ENCODE data around the gene LRRC14B.
"Not testable (repeated sequence)": the region's sequence is repeated elsewhere in the genome, so short reads cannot be mapped to it uniquely, and the experiment has no call there.

LRRC14B gene

GRCh38 chr5:217494-218456 lies 26.5 kb downstream of the LRRC14B start, which contains the start of the genes CCDC127 and SDHA:
TSS of gene CCDC127 (minus strand) at chr5:218153. CDS start at chr5:216849, 1,304 bp downstream.
TSS of gene SDHA (plus strand) at chr5:218320. CDS start at chr5:218356, 36 bp downstream.
- Histone ChIP-seq H3K4me3 (ENCODE audit: control insufficient read depth in 1 of 7, extremely low read depth in 1 of 7, insufficient read depth in 4 of 7, low read depth in 2 of 7, low read length in 6 of 7) (peak within 1 kb of the TSS; percentile 75 to 96 (median 93)), H3K36me3 (ENCODE audit: control insufficient read depth in 4 of 4, insufficient read depth in 4 of 4, low read length in 3 of 4) (peaks cover 0 to 11% (median 5%) of the 10 kb centered on the region in 4 experiments), H3K27ac (ENCODE audit: insufficient read depth in 1 of 2, low read depth in 1 of 2, low read length in 2 of 2, poor library complexity in 1 of 2, severe bottlenecking in 2 of 2) (peak within 1 kb of the TSS; percentile 70 to 87), H3K4me1 (ENCODE audit: control extremely low read depth in 1 of 4, control insufficient read depth in 4 of 4, insufficient read depth in 4 of 4, low read length in 3 of 4) (peaks cover 0 to 34% (median 14%) of the 10 kb centered on the region in 4 experiments)
- ChIA-PET POLR2A (interaction anchor here (1.0 to 1.5 kb wide), 2 partner anchors 29 to 64 kb away, joined by 3 to 4 read pairs; no protein-coding TSS in a partner anchor), CTCF (interaction anchor here (1.1 to 3.2 kb wide), 4 partner anchors 15 to 30 kb away, joined by 3 to 16 read pairs (median 4); no protein-coding TSS in a partner anchor)
- WGBS (ENCODE audit: insufficient coverage): under 1% methylated on average over 60 of the region's 75 CpGs
- H3K9me3 ChIP-seq (ENCODE audit: control extremely low read depth in 1 of 5, control insufficient read depth in 4 of 5, insufficient read depth in 2 of 5, low read depth in 1 of 5, low read length in 4 of 5); H3K27me3 ChIP-seq (replicated peaks in 2 of 5; ENCODE audit: control insufficient read depth in 4 of 5, insufficient read depth in 5 of 5, low read length in 4 of 5): not testable (repeated sequence)
- DNase-seq: peak; percentile 92 to 96 (median 94)

DNA sequence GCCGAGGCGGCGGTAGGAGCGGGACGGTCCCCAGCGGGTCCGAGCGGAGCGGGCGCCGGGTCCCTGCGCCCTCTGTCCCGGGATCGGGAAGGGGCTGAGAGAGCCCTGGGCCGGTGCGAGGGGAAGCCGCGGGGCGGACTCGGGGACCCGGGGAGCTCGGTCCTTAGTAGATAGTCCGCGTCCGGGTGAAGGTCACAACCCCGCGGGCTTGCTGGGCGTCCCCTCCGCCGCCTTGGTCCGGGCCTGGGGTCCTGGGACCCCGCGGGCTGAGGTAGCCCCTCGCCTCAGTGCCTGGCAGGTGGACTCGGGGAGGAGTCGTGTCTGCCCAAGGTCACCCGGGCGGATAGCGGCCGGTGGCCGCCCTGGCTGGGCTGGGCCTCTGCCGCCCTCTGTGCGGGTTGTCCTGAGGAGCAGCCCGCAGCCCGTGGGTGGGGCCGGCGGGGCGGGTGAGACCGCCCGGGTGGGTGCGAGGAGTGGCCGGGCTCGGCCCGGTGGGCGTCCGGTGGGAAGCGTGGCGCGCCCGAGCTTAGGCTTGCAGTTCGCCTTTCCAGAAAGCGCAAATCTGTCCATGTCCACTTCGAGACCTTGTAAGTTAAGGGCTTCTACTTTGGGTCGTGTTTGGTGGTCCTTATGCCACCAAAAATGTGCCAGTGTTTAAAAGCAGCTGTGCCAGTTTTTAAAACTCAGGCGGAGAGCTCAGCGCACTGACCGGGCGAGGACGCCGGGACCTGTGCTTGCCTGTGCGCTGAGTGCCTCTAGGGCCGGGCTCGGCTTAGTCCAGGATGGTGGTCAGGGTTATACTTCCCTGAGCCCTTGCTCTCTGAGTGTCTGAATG lies 27.4 kb downstream of the LRRC14B start:
- Histone ChIP-seq H3K4me1 (ENCODE audit: control extremely low read depth in 1 of 4, control insufficient read depth in 4 of 4, insufficient read depth in 4 of 4, low read length in 3 of 4) (peaks cover 0 to 39% (median 15%) of the 10 kb centered on the region in 4 experiments), H3K9me3 (ENCODE audit: control extremely low read depth in 1 of 5, control insufficient read depth in 4 of 5, insufficient read depth in 2 of 5, low read depth in 1 of 5, low read length in 4 of 5) (no peaks in the 10 kb centered on the region), H3K36me3 (ENCODE audit: control insufficient read depth in 4 of 4, insufficient read depth in 4 of 4, low read length in 3 of 4) (peaks cover 0 to 6% (median 3%) of the 10 kb centered on the region in 4 experiments), H3K27me3 (replicated peaks in 2 of 5; ENCODE audit: control insufficient read depth in 4 of 5, insufficient read depth in 5 of 5, low read length in 4 of 5) (no peaks in the 10 kb centered on the region), H3K4me3 (ENCODE audit: control insufficient read depth in 1 of 7, extremely low read depth in 1 of 7, insufficient read depth in 4 of 7, low read depth in 2 of 7, low read length in 6 of 7) (peak overlapping the region; percentile 75 to 96 (median 93)), H3K27ac (ENCODE audit: insufficient read depth in 1 of 2, low read depth in 1 of 2, low read length in 2 of 2, poor library complexity in 1 of 2, severe bottlenecking in 2 of 2) (peak overlapping the region; percentile 70 to 87)
- ChIA-PET POLR2A (interaction anchor here (0.6 to 1.5 kb wide), 3 partner anchors 30 to 63 kb away, joined by 3 to 4 read pairs (median 3); partner anchors contain the start of gene PDCD6), CTCF (interaction anchor here (1.1 to 3.2 kb wide), 8 partner anchors 16 to 31 kb away, joined by 3 to 16 read pairs (median 4); no protein-coding TSS in a partner anchor)
- under 1% methylated on average over 73 of the region's 73 CpGs for WGBS (ENCODE audit: insufficient coverage)
- peak in 1 of 3 donors; percentile 15 for DNase-seq

GRCh38 chr5:219460-219863 lies 28.2 kb downstream of the LRRC14B start:
- peak overlapping the region; percentile 56 to 87 for H3K27ac ChIP-seq (ENCODE audit: insufficient read depth in 1 of 2, low read depth in 1 of 2, low read length in 2 of 2, poor library complexity in 1 of 2, severe bottlenecking in 2 of 2)
- no peaks in the 10 kb centered on the region for H3K9me3 ChIP-seq (ENCODE audit: control extremely low read depth in 1 of 5, control insufficient read depth in 4 of 5, insufficient read depth in 2 of 5, low read depth in 1 of 5, low read length in 4 of 5)
- peak; percentile 27 to 78 (median 72) for DNase-seq
- peak overlapping the region; percentile 48 to 96 (median 93) for H3K4me3 ChIP-seq (ENCODE audit: control insufficient read depth in 1 of 7, extremely low read depth in 1 of 7, insufficient read depth in 4 of 7, low read depth in 2 of 7, low read length in 6 of 7)
- ChIA-PET CTCF (interaction anchor here (1.1 to 3.2 kb wide), 7 partner anchors 16 to 32 kb away, joined by 3 to 16 read pairs (median 4); partner anchors contain the start of gene LRRC14B), POLR2A (no interaction called here)
- peaks cover 0 to 7% (median 5%) of the 10 kb centered on the region in 4 experiments for H3K36me3 ChIP-seq (ENCODE audit: control insufficient read depth in 4 of 4, insufficient read depth in 4 of 4, low read length in 3 of 4)
- 4% methylated on average over 4 of the region's 9 CpGs for WGBS (ENCODE audit: insufficient coverage)
- peaks cover 0 to 39% (median 15%) of the 10 kb centered on the region in 4 experiments for H3K4me1 ChIP-seq (ENCODE audit: control extremely low read depth in 1 of 4, control insufficient read depth in 4 of 4, insufficient read depth in 4 of 4, low read length in 3 of 4)
- no peaks in the 10 kb centered on the region for H3K27me3 ChIP-seq (replicated peaks in 2 of 5; ENCODE audit: control insufficient read depth in 4 of 5, insufficient read depth in 5 of 5, low read length in 4 of 5)

GRCh38 chr5:219991-220390 lies 28.7 kb downstream of the LRRC14B start:
- H3K27me3 ChIP-seq (replicated peaks in 2 of 5; ENCODE audit: control insufficient read depth in 4 of 5, insufficient read depth in 5 of 5, low read length in 4 of 5): no peaks in the 10 kb centered on the region
- DNase-seq: peak in 2 of 3 donors; percentile 58 to 70
- peak overlapping the region; percentile 48 to 96 (median 93) for H3K4me3 ChIP-seq (ENCODE audit: control insufficient read depth in 1 of 7, extremely low read depth in 1 of 7, insufficient read depth in 4 of 7, low read depth in 2 of 7, low read length in 6 of 7)
- CTCF ChIA-PET: interaction anchor here (1.3 to 3.2 kb wide), 5 partner anchors 15 to 32 kb away, joined by 3 to 16 read pairs (median 4); partner anchors contain the start of gene LRRC14B
- 0% methylated on average over 3 of the region's 4 CpGs for whole genome bisulfite sequencing (ENCODE audit: insufficient coverage)
- H3K4me1 ChIP-seq (ENCODE audit: control extremely low read depth in 1 of 4, control insufficient read depth in 4 of 4, insufficient read depth in 4 of 4, low read length in 3 of 4): peaks cover 0 to 39% (median 15%) of the 10 kb centered on the region in 4 experiments
- POLR2A ChIA-PET: no interaction called here
- peaks cover 2 to 12% (median 8%) of the 10 kb centered on the region in 4 experiments for H3K36me3 ChIP-seq (ENCODE audit: control insufficient read depth in 4 of 4, insufficient read depth in 4 of 4, low read length in 3 of 4)
- peak overlapping the region; percentile 56 to 87 for H3K27ac ChIP-seq (ENCODE audit: insufficient read depth in 1 of 2, low read depth in 1 of 2, low read length in 2 of 2, poor library complexity in 1 of 2, severe bottlenecking in 2 of 2)
- no peaks in the 10 kb centered on the region for H3K9me3 ChIP-seq (ENCODE audit: control extremely low read depth in 1 of 5, control insufficient read depth in 4 of 5, insufficient read depth in 2 of 5, low read depth in 1 of 5, low read length in 4 of 5)

DNA sequence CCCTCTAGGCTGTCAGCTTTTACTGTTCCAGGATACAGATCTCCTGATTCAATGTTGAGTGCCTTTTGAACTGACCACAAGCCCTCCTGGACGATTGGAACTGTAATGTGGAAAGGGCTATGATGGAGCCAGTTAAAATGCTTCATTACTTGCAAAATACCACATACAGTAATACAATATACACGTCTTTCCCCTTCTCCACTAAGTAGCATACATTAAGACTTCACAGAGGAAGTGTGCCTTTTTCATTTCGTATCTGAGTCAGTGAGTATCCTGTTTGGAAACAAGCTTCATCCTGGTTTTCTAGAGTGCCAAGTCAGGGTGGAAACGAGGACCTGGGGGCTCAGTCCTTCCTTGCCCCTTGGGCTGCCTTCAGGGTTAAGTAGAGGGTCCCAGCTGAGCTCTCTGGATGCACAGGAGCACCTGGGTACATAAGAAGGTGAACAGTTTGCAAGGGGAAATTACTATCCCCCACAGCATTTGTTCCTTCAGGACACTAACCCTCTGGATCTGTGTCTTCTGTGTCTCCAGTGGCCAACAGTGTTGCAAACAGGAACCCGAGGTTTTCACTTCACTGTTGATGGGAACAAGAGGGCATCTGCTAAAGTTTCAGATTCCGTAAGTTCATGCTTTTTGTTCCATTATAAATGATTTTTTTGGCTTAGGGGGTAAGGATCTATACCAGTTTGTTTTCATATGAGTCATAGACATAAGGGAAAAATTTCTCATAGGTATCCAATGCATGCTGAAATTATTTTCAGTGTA lies 31.8 kb downstream of the LRRC14B start:
- Histone ChIP-seq H3K36me3 (ENCODE audit: control insufficient read depth in 4 of 4, insufficient read depth in 4 of 4, low read length in 3 of 4) (peaks cover 10 to 40% (median 25%) of the 10 kb centered on the region in 4 experiments), H3K4me1 (ENCODE audit: control extremely low read depth in 1 of 4, control insufficient read depth in 4 of 4, insufficient read depth in 4 of 4, low read length in 3 of 4) (peaks cover 0 to 28% (median 15%) of the 10 kb centered on the region in 4 experiments)
- H3K27me3 ChIP-seq (replicated peaks in 2 of 5; ENCODE audit: control insufficient read depth in 4 of 5, insufficient read depth in 5 of 5, low read length in 4 of 5); CTCF ChIA-PET; POLR2A ChIA-PET; H3K9me3 ChIP-seq (ENCODE audit: control extremely low read depth in 1 of 5, control insufficient read depth in 4 of 5, insufficient read depth in 2 of 5, low read depth in 1 of 5, low read length in 4 of 5); DNase-seq; H3K27ac ChIP-seq (ENCODE audit: insufficient read depth in 1 of 2, low read depth in 1 of 2, low read length in 2 of 2, poor library complexity in 1 of 2, severe bottlenecking in 2 of 2); H3K4me3 ChIP-seq (ENCODE audit: control insufficient read depth in 1 of 7, extremely low read depth in 1 of 7, insufficient read depth in 4 of 7, low read depth in 2 of 7, low read length in 6 of 7): not testable (repeated sequence)
- WGBS (ENCODE audit: insufficient coverage): 58% methylated on average over 3 of the region's 6 CpGs

- no peak for DNase-seq
- no peaks in the 10 kb centered on the region for H3K9me3 ChIP-seq (ENCODE audit: control extremely low read depth in 1 of 5, control insufficient read depth in 4 of 5, insufficient read depth in 2 of 5, low read depth in 1 of 5, low read length in 4 of 5)
- CTCF ChIA-PET: no interaction called here
- H3K27me3 ChIP-seq (replicated peaks in 2 of 5; ENCODE audit: control insufficient read depth in 4 of 5, insufficient read depth in 5 of 5, low read length in 4 of 5): no peaks in the 10 kb centered on the region
- POLR2A ChIA-PET: no interaction called here
- H3K4me3 ChIP-seq (ENCODE audit: control insufficient read depth in 1 of 7, extremely low read depth in 1 of 7, insufficient read depth in 4 of 7, low read depth in 2 of 7, low read length in 6 of 7): no peak overlapping the region
- H3K27ac ChIP-seq (ENCODE audit: insufficient read depth in 1 of 2, low read depth in 1 of 2, low read length in 2 of 2, poor library complexity in 1 of 2, severe bottlenecking in 2 of 2): no peak overlapping the region
- H3K36me3 ChIP-seq (ENCODE audit: control insufficient read depth in 4 of 4, insufficient read depth in 4 of 4, low read length in 3 of 4): peaks cover 10 to 47% (median 30%) of the 10 kb centered on the region in 4 experiments
- WGBS (ENCODE audit: insufficient coverage): 100% methylated on average over 5 of the region's 6 CpGs
- H3K4me1 ChIP-seq (ENCODE audit: control extremely low read depth in 1 of 4, control insufficient read depth in 4 of 4, insufficient read depth in 4 of 4, low read length in 3 of 4): peaks cover 0 to 27% (median 15%) of the 10 kb centered on the region in 4 experiments
Observed at GRCh38 chr5:223791-224190, 32.5 kb downstream of the LRRC14B start.

Measured in common myeloid progenitor, CD34-positive (primary cell).